HG03558 (cell line): ENCODE data around the gene FBXW8.

Experiments
- ATAC-seq: cut with Tn5 transposase; IDR thresholded peaks from one replicate; pipeline ENCODE4 v1.9.1; 2021; ENCODE audit warnings: moderate number of reproducible peaks; ENCODE audit not compliant: unreplicated experiment; ENCODE audit errors: extremely low read depth

Gene FBXW8

GRCh38 chr12:117067016-117067415 is 156.3 kb downstream of the FBXW8 start:
- ATAC-seq = no peak

- no peak for ATAC-seq
These were observed 156.9 kb downstream of the FBXW8 start for GRCh38 chr12:117067638-117068037.

- ATAC-seq = no peak
These were observed 157.7 kb downstream of the FBXW8 start for GRCh38 chr12:117068492-117068891.

GRCh38 chr12:117069101-117069797 is 158.5 kb downstream of the FBXW8 start:
- no peak for ATAC-seq

- ATAC-seq = no peak
These were observed 159.5 kb downstream of the FBXW8 start for GRCh38 chr12:117069926-117070900.

GRCh38 chr12:117071009-117071408 is 160.3 kb downstream of the FBXW8 start:
- ATAC-seq = no peak

GRCh38 chr12:117072106-117072505 is 161.4 kb downstream of the FBXW8 start:
- no peak for ATAC-seq

GRCh38 chr12:117072736-117073490 is 162.2 kb downstream of the FBXW8 start:
- ATAC-seq = no peak

GRCh38 chr12:117073611-117074010 is 162.9 kb downstream of the FBXW8 start:
- ATAC-seq = no peak

GRCh38 chr12:117076410-117077372 is 165.9 kb downstream of the FBXW8 start:
- ATAC-seq = no peak

- no peak for ATAC-seq
These were observed 168.7 kb downstream of the FBXW8 start for GRCh38 chr12:117079487-117079886.

- ATAC-seq = no peak
These were observed 170.0 kb downstream of the FBXW8 start for GRCh38 chr12:117080661-117081144.
